Dermis blood vessel endothelial cell (primary cell): ENCODE results near the gene ZNF165. TPM values are rescaled to one million over a fixed set of nuclear protein-coding genes. Genes with fewer than 3 reads are reported as not detected.
"Not testable (repeated sequence)": the region's sequence is repeated elsewhere in the genome, so short reads cannot be mapped to it uniquely, and the experiment has no call there.

Experiments used
- DNase-seq: peaks from one replicate; pipeline ENCODE4 v3.0.0; 2010
- total RNA-seq: library from RNA; depleted of rRNA; stranded (reverse); fragments of >200 nt; gene quantifications from 2 replicates; pipeline ENCODE4 v1.2.3, GENCODE V29; 2014

The ZNF165 gene
- 0.17 and 0.23 TPM in 2 replicates for total RNA-seq

- not testable (repeated sequence) for DNase-seq
These were observed at the start of gene ZNF165 for GRCh38 chr6:28080381-28080630. Gene ZNF165, plus strand, starts transcription at chr6:28080568. Its CDS starts 4,913 bp downstream, at chr6:28085481.

GRCh38 chr6:28053584-28053983 lies 26.8 kb upstream of the ZNF165 start:
- DNase-seq, result no peak

DNA sequence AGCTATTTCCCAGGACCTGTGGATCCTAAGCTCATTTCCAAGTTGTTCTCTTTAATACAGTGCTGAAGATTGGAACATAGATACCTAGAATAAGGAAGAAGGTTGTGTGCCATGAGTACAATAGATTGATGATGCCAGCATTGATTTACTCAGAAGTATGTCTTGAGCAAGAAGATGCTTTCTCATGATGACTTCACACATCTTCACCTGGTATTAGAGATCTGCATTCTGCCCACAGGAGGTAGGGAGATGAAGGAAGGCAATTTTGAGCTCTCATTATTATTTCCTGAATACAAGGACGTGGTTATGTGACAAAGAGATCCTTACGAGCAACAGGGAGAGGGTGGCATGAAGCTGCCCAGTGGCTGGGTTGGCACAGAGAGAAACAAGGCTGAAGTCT lies 20.0 kb upstream of the ZNF165 start:
- no peak for DNase-seq

- DNase-seq, result no peak
These were observed 16.1 kb upstream of the ZNF165 start for GRCh38 chr6:28064272-28064671.

- no peak for DNase-seq
These were observed 12.3 kb upstream of the ZNF165 start for GRCh38 chr6:28068067-28068466.

GRCh38 chr6:28070968-28071367 lies 9.4 kb upstream of the ZNF165 start:
- DNase-seq, result not testable (repeated sequence)

DNA sequence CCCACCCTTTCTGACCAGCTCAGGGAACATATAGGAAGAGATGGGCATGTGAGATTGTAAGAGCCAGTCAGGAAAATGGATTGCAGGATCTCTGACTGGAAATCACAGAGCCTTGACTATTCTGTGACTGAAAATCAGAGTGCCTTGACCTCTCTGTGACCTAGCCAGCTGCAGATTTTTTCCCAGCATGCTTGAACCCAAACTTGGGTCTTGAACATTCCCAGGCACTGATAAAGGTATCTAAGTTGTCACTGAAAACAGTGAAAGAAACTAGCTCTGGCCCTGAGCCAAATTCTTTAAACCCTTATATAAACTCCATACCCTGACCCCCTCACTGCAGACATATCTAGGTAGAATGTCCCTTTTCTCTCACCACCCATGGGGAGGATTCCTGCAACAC lies 2.3 kb upstream of the ZNF165 start:
- no peak for DNase-seq

- no peak for DNase-seq
These were observed 1.5 kb upstream of the ZNF165 start for GRCh38 chr6:28078836-28079235.

DNA sequence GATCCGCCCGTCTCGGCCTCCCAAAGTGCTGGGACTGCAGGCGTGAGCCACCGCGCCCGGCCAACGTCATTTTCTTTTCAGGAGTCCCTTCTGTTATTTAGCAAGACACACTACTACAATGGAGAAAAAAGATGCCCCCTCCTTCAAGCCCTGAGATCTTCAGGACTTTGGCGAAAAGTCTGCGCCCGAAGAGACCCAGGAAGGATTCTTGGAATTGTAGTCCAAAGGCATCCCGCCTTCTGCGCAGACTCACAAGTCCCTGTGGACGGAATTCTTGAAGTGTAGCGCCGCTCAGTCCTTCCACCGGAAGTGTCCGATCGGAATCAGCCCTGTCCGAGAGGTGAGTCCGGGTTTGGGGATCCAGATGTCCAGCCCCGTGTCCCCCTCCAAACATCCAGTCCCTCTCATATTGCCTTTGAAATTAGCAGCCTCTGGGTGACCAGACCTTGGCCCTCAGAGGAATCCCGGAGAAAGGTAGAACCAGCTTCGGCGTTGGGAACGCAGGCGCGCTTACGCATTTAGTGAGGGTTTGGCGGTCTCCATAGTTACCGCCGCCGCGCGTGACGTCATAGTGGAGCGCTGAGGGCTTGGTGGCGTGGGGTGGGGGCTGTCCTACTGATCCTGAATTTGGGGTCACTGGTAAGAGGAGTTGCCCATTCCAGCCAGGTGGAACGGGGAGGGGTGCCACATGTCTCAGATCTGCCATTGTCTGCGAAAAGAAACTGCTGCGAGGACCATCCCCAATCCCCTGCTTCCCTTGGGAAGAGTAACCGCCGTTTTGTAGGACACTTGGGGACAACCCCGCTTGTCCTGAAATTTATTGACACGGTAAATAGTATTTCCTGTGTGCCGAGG lies 490 bp downstream of the ZNF165 start:
- DNase-seq, result peak; percentile 98

DNA sequence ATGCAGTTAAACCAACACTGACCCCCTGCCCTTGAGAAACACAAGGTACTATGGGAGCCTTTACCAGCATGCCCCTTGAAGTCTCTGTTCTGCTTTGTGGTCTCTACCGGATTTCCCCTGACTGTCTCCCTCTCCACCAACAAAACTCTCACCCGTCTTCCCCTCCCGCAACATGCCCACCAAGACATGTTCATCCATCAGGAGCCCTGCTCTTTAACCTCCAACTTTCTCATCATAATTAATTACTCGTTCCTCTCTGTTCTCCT lies 1.1 kb downstream of the ZNF165 start:
- DNase-seq, result no peak

GRCh38 chr6:28082939-28083338 lies 2.6 kb downstream of the ZNF165 start:
- DNase-seq, result no peak

- no peak for DNase-seq
These were observed 8.7 kb downstream of the ZNF165 start for GRCh38 chr6:28089054-28089453.

GRCh38 chr6:28090917-28091586 lies 10.7 kb downstream of the ZNF165 start:
- DNase-seq, result no peak

DNA sequence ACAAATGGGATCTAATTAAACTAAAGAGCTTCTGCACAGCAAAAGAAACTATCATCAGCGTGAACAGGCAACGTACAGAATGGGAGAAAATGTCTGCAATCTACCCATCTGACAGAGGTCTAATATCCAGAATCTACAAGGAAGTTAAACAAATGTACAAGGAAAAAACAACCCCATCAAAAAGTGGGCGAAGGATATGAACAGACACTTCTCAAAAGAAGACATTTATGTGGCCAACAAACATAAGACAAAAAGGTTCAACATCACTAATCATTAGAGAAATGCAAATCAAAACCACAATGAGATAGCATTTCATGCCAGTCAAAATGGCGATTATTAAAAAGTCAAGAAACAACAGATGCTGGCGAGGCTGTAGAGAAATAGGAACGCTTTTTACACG lies 21.9 kb downstream of the ZNF165 start:
- not testable (repeated sequence) for DNase-seq

GRCh38 chr6:28102699-28103098 lies 22.3 kb downstream of the ZNF165 start:
- DNase-seq, result not testable (repeated sequence)

- DNase-seq, result peak; percentile 75
These were observed 24.2 kb downstream of the ZNF165 start for GRCh38 chr6:28104392-28105244.

GRCh38 chr6:28105245-28105639 lies 24.9 kb downstream of the ZNF165 start:
- no peak for DNase-seq

DNA sequence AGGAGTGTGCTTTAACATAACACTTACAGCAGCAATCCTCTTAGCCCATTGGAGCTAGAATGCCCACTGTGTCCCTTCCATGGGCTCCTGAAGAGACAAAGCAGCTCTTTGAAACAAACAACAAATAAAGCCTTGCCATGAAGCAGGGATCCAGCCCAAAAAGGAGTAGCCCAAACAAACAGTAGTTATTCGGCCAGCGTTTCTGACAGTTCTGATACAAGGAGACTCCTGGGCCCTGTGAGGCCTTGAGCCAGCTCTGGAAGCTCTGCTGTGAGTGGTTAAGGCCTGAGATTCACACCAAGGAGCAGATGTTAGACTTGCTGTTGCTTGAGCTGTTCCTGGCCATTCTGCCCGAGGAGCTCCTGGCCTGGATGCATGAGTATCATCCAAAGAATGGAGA lies 27.1 kb downstream of the ZNF165 start:
- DNase-seq, result no peak

DNA sequence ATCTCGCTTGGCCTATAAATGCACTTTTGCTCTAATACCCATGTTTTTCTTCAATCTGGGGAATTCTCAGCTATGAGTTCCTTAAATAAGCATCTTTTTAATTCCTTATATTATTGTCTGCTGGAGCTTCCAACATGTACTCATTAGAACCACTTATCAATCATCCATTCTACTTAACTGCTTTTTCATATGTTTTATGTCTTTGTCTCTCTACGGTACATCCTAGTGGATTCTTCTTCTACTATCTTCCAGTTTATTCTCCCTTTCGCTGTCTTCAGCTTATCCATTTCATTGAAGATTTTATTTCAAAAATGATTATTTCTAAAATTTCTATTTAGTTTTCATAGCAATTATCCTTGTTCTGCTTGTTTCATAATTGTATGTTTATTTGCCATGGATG lies 31.6 kb downstream of the ZNF165 start:
- DNase-seq, result no peak

- no peak for DNase-seq
These were observed 35.4 kb downstream of the ZNF165 start for GRCh38 chr6:28115799-28116198.

DNA sequence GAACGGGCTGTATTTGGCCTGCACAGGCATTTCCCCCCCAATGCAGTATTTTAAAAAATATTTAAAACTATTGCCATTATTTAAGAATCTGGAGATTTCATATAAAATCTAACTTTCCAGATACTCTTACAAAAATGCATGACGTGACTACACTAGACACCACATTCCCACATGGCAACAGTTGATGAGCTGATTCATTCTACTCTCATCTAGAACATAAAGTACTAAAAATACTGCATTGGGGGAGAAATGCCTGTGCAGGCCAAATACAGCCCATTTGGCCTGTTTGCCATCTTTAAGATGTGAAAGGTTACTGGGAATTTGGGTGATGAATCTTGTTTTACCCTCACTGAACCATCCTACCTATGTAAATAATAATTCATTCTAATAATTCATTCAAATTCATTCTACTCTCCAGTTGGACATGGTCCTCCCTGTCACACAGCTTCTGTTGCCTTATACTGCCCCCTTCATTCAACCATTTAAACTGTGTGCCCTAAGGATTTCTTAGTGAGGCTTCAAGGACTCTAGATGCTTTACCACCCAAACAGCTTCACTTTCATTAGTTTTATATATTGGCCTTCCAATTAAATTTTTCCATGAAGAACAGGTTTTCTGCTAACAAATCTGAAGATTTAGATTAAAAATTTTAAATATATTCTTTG lies 37.1 kb downstream of the ZNF165 start:
- DNase-seq, result no peak

- DNase-seq, result no peak
These were observed 37.8 kb downstream of the ZNF165 start for GRCh38 chr6:28118217-28118616.

DNA sequence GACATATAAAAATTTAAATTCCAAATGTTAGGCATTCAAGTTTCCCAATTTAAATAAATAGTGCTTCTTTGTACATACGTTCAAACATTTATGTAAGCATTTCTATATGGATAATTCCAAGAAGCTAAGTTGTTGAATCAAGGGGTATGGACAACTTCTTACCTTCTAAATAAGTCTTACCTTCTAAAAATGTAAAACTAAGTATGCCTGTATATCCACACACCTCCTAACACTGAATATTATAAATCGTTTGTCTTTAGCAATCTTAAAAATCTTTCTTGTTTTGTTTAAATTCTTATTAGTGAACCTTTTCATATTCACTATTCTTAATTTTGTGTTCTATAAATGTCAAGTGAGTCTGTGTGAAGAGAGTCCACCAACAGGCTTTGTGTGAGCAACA lies 41.5 kb downstream of the ZNF165 start:
- no peak for DNase-seq
